HG03159 (cell line): ENCODE results near the gene SOD1.
"Not testable (repeated sequence)": the region's sequence is repeated elsewhere in the genome, so short reads cannot be mapped to it uniquely, and the experiment has no call there.

Source experiments
- ATAC-seq: cut with Tn5 transposase; IDR thresholded peaks from one replicate; pipeline ENCODE4 v1.9.1; 2021; ENCODE audit warnings: mild to moderate bottlenecking, moderate library complexity; ENCODE audit not compliant: unreplicated experiment

SOD1 gene

GRCh38 chr21:31654821-31655580 is 4.5 kb upstream of the SOD1 start:
- not testable (repeated sequence) for ATAC-seq

- no peak for ATAC-seq
Observed at GRCh38 chr21:31656199-31657095, 3.0 kb upstream of the SOD1 start.

GRCh38 chr21:31658053-31658452 is 1.4 kb upstream of the SOD1 start:
- no peak for ATAC-seq

- peak; percentile 32 for ATAC-seq
Observed at GRCh38 chr21:31659286-31659535, 282 bp upstream of the SOD1 start.

GRCh38 chr21:31660259-31660565 is 719 bp downstream of the SOD1 start:
- peak; percentile 23 for ATAC-seq

- ATAC-seq = no peak
Observed at GRCh38 chr21:31660591-31660990, 1.1 kb downstream of the SOD1 start.

- no peak for ATAC-seq
Observed at GRCh38 chr21:31663584-31664249, 4.2 kb downstream of the SOD1 start.

- no peak for ATAC-seq
Observed at GRCh38 chr21:31665397-31665796, 5.9 kb downstream of the SOD1 start.

GRCh38 chr21:31665869-31666268 is 6.4 kb downstream of the SOD1 start:
- ATAC-seq = not testable (repeated sequence)

- no peak for ATAC-seq
Observed at GRCh38 chr21:31666445-31667010, 7.0 kb downstream of the SOD1 start.

GRCh38 chr21:31667132-31667531 is 7.6 kb downstream of the SOD1 start:
- ATAC-seq = no peak

- no peak for ATAC-seq
Observed at GRCh38 chr21:31667639-31668038, 8.1 kb downstream of the SOD1 start.

- peak; percentile 46 for ATAC-seq
Observed at GRCh38 chr21:31668651-31669491, 9.4 kb downstream of the SOD1 start.

- ATAC-seq = no peak
Observed at GRCh38 chr21:31670070-31670469, 10.6 kb downstream of the SOD1 start.

- no peak for ATAC-seq
Observed at GRCh38 chr21:31671146-31671716, 11.7 kb downstream of the SOD1 start.

GRCh38 chr21:31671931-31672330 is 12.4 kb downstream of the SOD1 start:
- no peak for ATAC-seq

GRCh38 chr21:31673321-31673912 is 13.9 kb downstream of the SOD1 start:
- no peak for ATAC-seq

GRCh38 chr21:31675318-31675717 is 15.8 kb downstream of the SOD1 start:
- ATAC-seq = no peak

- ATAC-seq = no peak
Observed at GRCh38 chr21:31675960-31676359, 16.5 kb downstream of the SOD1 start.

- ATAC-seq = no peak
Observed at GRCh38 chr21:31677047-31677446, 17.6 kb downstream of the SOD1 start.
